GM20000 (cell line): ENCODE measurements around the gene CHRNA10.
A peak's percentile ranks its signal among the peaks of the same experiment; 100 is the strongest.

Source experiments
- DNase-seq: peaks from one replicate; pipeline ENCODE4 v3.0.0; 2012; ENCODE audit warnings: low spot score
- CTCF ChIP-seq: IDR thresholded peaks from 2 replicates; pipeline ENCODE4 v1.5.1; 2012; ENCODE audit warnings: mild to moderate bottlenecking, control low read depth; ENCODE audit errors: extremely low read depth, missing control alignments

CHRNA10 gene

DNA sequence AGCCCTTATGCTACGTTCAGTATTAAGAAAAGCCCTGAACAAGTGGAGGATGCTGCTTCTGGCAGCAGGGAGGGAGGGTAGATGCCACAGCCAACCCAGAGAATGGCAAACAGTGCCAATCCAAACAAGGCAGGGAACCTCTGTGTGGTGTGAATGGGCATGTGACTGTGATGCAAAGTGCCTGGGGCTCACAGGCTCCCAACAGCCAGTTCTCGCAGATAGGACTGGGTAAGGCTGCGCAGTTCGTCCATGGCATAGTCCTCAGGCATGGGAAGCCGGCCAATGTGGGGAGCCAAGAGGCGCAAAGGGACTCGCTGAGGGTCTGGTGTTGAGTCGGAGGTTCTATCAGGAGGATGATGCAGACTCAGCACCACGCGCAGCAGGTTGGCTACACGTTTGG is 4.8 kb upstream of the CHRNA10 start:
- no peak for DNase-seq
- no peak for TF ChIP-seq CTCF

GRCh38 chr11:3674189-3674588 is 3.0 kb upstream of the CHRNA10 start:
- TF ChIP-seq CTCF = no peak
- DNase-seq = no peak

- TF ChIP-seq CTCF = no peak
- DNase-seq = peak; percentile 16
These were observed 1.4 kb downstream of the CHRNA10 start for GRCh38 chr11:3669742-3670183.

GRCh38 chr11:3669128-3669527 is 2.1 kb downstream of the CHRNA10 start:
- peak; percentile 9 for DNase-seq
- no peak for TF ChIP-seq CTCF

DNA sequence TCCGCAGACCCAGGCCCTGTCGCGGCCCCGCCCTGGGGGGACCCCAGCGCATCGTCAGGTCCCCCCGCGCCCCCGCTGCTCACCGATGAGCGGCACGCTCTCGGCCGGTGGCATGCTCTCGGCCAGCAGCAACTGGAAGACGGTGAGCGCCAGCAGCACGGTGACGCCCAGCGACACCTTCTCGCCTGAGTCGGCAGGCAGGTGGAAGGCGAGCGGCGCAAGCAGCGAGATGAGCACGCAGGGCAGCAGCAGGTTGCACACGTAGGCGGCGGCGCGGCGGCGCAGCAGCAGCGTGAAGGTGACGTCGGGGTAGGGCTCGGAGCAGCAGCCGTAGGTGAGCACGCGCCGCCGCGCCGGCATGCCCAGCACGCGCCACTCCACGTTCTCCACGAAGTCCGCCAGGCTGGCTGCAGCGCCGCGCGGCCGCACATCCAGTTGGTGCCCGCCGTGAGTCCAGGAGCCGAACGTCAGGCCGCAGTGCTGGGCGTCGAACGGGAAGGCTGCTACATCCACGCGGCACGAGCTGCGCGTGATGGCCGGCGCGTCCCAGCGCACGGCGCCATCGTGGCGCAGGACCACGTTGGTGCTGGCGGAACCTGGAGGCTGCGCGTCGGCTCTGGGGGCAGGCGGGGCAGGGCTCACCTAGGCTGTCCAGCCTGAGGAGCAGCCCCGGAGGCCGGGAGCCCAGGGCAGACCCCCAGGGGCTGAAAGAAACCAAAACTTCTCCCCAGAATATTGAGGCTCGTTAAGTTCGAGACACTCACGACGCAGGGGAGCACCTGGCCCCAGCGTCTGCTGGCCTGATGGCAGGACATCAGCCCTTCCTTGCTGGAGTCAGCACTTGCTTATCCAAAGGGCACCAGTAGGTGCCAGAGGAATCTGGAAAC is 3.8 kb downstream of the CHRNA10 start:
- TF ChIP-seq CTCF = no peak
- peak; percentile 25 for DNase-seq

GRCh38 chr11:3666023-3666530 is 5.1 kb downstream of the CHRNA10 start:
- TF ChIP-seq CTCF = no peak
- no peak for DNase-seq

GRCh38 chr11:3665336-3666022 is 5.7 kb downstream of the CHRNA10 start:
- no peak for TF ChIP-seq CTCF
- DNase-seq = no peak
